HCT116 (cell line): ENCODE data around the gene CRADD. TPM values are rescaled to one million over a fixed set of nuclear protein-coding genes. Genes with fewer than 3 reads are reported as not detected.

Experiments
- ATAC-seq: fragments of 200-7000 bp; cut with Tn5 transposase; 2 replicates; pipeline ENCODE4 v1.9.1; 2020; ENCODE audit warnings: mild to moderate bottlenecking, moderate library complexity
- BruUV-seq: library from RNA; stranded (reverse); fragments of 400-500 nt; replicated peaks from 2 replicates; lab custom pipeline; 2021; lab: Mats Ljungman, UMichigan
- CTCF ChIA-PET: fragments of 300-600 bp; sonication (Branson Sonifier 250); formaldehyde crosslinking; loops from one replicate; lab custom pipeline; 2021; ENCODE audit warnings: antibody characterized with exemption; lab: Charles Lee
- POLR2A ChIA-PET: fragments of 300-600, 350-600 bp; sonication (Branson Sonifier 250); formaldehyde crosslinking; loops from one replicate; lab custom pipeline; 2021; ENCODE audit warnings: antibody characterized with exemption; lab: Charles Lee
- RAD21 ChIA-PET, 2 experiments: fragments of 300-600 bp; sonication (Branson Sonifier 250); formaldehyde crosslinking; loops; one replicate each; lab custom pipeline; 2023; ENCODE audit warnings: low total read pairs in 2 of 2; ENCODE audit not compliant: uncharacterized antibody in 2 of 2, unreplicated experiment in 2 of 2, low non-redundant PET in 1 of 2; lab: Charles Lee
- DNase-seq: peaks from one replicate; pipeline ENCODE4 v3.0.0-alpha.2; 2010; ENCODE audit warnings: low read depth, low spot score
- H2AFZ ChIP-seq: fragments of 200-600 bp; shearing (Covaris generic), sonication (generic); 2 replicates; pipeline ENCODE4 v1.6.1; 2017; ENCODE audit warnings: low read depth, mixed run types, mixed read lengths, antibody characterized with exemption, low read length; ENCODE audit not compliant: poor library complexity, severe bottlenecking
- H3K27ac ChIP-seq: 2 replicates; pipeline ENCODE4 v1.5.1; 2012; ENCODE audit warnings: low read depth, low read length
- H3K27me3 ChIP-seq: fragments of 200-600 bp; sonication (generic); 2 replicates; pipeline ENCODE4 v1.6.1; 2016; ENCODE audit warnings: mixed run types, low read length, mixed read lengths; ENCODE audit not compliant: insufficient read depth
- H3K36me3 ChIP-seq, 2 experiments: fragments of 200-500 bp in 1 of 2; fragments of 200-600 bp in 1 of 2; sonication (Bioruptor generic) in 1 of 2; sonication (generic) in 1 of 2; 2 replicates each; pipeline versions ENCODE4 v1.5.1 to v1.6.1; 2014 to 2016; ENCODE audit warnings: low read length in 2 of 2, inconsistent platforms in 1 of 2, mixed read lengths in 1 of 2, mixed run types in 1 of 2; ENCODE audit not compliant: insufficient read depth in 2 of 2, control insufficient read depth in 1 of 2
- H3K4me1 ChIP-seq, 2 experiments: fragments of 200-600 bp in 1 of 2; sonication (generic) in 1 of 2; 2 replicates each; pipeline versions ENCODE4 v1.5.1 to v1.6.1; 2012 to 2017; ENCODE audit warnings: low read length in 2 of 2, inconsistent platforms in 1 of 2, mild to moderate bottlenecking in 1 of 2, mixed read lengths in 1 of 2, mixed run types in 1 of 2, moderate library complexity in 1 of 2; ENCODE audit not compliant: insufficient read depth in 2 of 2, control insufficient read depth in 1 of 2
- H3K4me2 ChIP-seq: fragments of 200-600 bp; sonication (generic); 2 replicates; pipeline ENCODE4 v1.6.1; 2017; ENCODE audit warnings: mixed run types, low read length, mixed read lengths
- H3K4me3 ChIP-seq, 2 experiments: fragments of 200-600 bp in 1 of 2; sonication (generic) in 1 of 2; replicated peaks in 1 of 2; 2 replicates each; pipeline ENCODE4 v1.5.1; 2011 to 2016; ENCODE audit warnings: low read length in 2 of 2, control low read depth in 1 of 2, low read depth in 1 of 2, mild to moderate bottlenecking in 1 of 2, mixed read lengths in 1 of 2, mixed run types in 1 of 2
- H3K79me2 ChIP-seq: fragments of 200-600 bp; sonication (generic); 2 replicates; pipeline ENCODE4 v1.6.1; 2017; ENCODE audit warnings: mild to moderate bottlenecking, mixed run types, low read length, moderate library complexity, mixed read lengths; ENCODE audit not compliant: insufficient read depth
- H3K9ac ChIP-seq: fragments of 200-600 bp; sonication (generic); 2 replicates; pipeline ENCODE4 v1.6.1; 2016; ENCODE audit warnings: low read length, mixed read lengths
- H3K9me2 ChIP-seq: fragments of 200-600 bp; sonication (generic), shearing (Covaris generic); 2 replicates; pipeline ENCODE4 v1.6.1; 2017; ENCODE audit warnings: mixed run types, mild to moderate bottlenecking, moderate library complexity; ENCODE audit not compliant: insufficient read depth
- H3K9me3 ChIP-seq, 2 experiments: fragments of 200-500 bp in 1 of 2; fragments of 200-600 bp in 1 of 2; sonication (Bioruptor generic) in 1 of 2; sonication (generic) in 1 of 2; 2 replicates each; pipeline ENCODE4 v1.6.1; 2014 to 2017; ENCODE audit warnings: low read length in 2 of 2, mixed read lengths in 2 of 2, inconsistent platforms in 1 of 2, low read depth in 1 of 2, mild to moderate bottlenecking in 1 of 2, mixed run types in 1 of 2, moderate library complexity in 1 of 2; ENCODE audit not compliant: control insufficient read depth in 1 of 2, insufficient read depth in 1 of 2
- H4K20me1 ChIP-seq: fragments of 200-600 bp; sonication (generic), shearing (Covaris generic); 2 replicates; pipeline ENCODE4 v1.6.1; 2017; ENCODE audit warnings: mixed run types, mild to moderate bottlenecking, moderate library complexity; ENCODE audit not compliant: insufficient read depth
- CBX3 ChIP-seq: IDR thresholded peaks from 2 replicates; pipeline ENCODE4 v1.6.1; 2012; ENCODE audit warnings: low read depth
- CTCF ChIP-seq, 3 experiments: fragments of 200-600 bp in 1 of 3; sonication (generic) in 1 of 3; IDR thresholded peaks in 2 of 3; conservative IDR thresholded peaks in 1 of 3; 2 replicates each; pipeline ENCODE4 v1.5.1; 2012 to 2017; ENCODE audit warnings: low read depth in 2 of 3, low read length in 2 of 3, antibody characterized with exemption in 1 of 3, borderline replicate concordance in 1 of 3, control low read depth in 1 of 3, mild to moderate bottlenecking in 1 of 3, mixed read lengths in 1 of 3, mixed run types in 1 of 3, moderate library complexity in 1 of 3; ENCODE audit not compliant: insufficient read depth in 1 of 3
- EZH2 ChIP-seq: fragments of 200-600 bp; sonication (generic); IDR thresholded peaks from 2 replicates; pipeline ENCODE4 v1.6.1; 2017; ENCODE audit warnings: antibody characterized with exemption, mixed run types
- FOSL1 ChIP-seq: IDR thresholded peaks from 2 replicates; pipeline ENCODE4 v1.6.1; 2012; ENCODE audit warnings: low read depth
- JUND ChIP-seq: IDR thresholded peaks from 2 replicates; pipeline ENCODE4 v1.6.1; 2012
- POLR2A ChIP-seq: IDR thresholded peaks from 2 replicates; pipeline ENCODE4 v1.7.0; 2011; ENCODE audit warnings: borderline replicate concordance; ENCODE audit not compliant: insufficient read depth, insufficient read length; ENCODE audit errors: extremely low read depth
- TCF7L2 ChIP-seq: IDR thresholded peaks from 2 replicates; pipeline ENCODE4 v1.7.0; 2011; ENCODE audit warnings: borderline replicate concordance, inconsistent platforms; ENCODE audit not compliant: insufficient read depth, insufficient read length; ENCODE audit errors: extremely low read depth
- intact Hi-C: fragments of 100-400 bp; cut with micrococcal nuclease; formaldehyde crosslinking; loops from 2 replicates; pipeline ENCODE4 v1.10.0; 2022
- total RNA-seq: library from RNA; stranded (reverse); gene quantifications from one replicate; pipeline ENCODE4 v1.2.1, GENCODE V29; 2021; ENCODE audit not compliant: unreplicated experiment
- TF ChIP-seq, protein P1 (sequence below): IDR thresholded peaks from 2 replicates; pipeline ENCODE4 v1.6.1; 2012

Gene CRADD
- total RNA-seq, 1 experiment from 2014 or later: 12.2 TPM

- Histone ChIP-seq H3K27ac (no peak overlapping the region), H2AFZ (no peak overlapping the region), H3K27me3 (no peaks in the 10 kb centered on the region), H3K4me3 (no peak overlapping the region), H3K36me3 (no peaks in the 10 kb centered on the region), H3K9ac (no peak overlapping the region), H3K9me2 (no peaks in the 10 kb centered on the region), H4K20me1 (no peaks in the 10 kb centered on the region), H3K79me2 (no peaks in the 10 kb centered on the region), H3K4me2 (no peak overlapping the region), H3K4me1 (no peaks in the 10 kb centered on the region), H3K9me3 (peaks cover 0 to 6% of the 10 kb centered on the region in 2 experiments; a peak in 1 of 4 replicates)
- ChIA-PET RAD21 (no interaction called here), POLR2A (no interaction called here), CTCF (no interaction called here)
- DNase-seq (no peak), ATAC-seq (no peak)
- TF ChIP-seq EZH2 (no peak), JUND (no peak), CTCF (IDR thresholded peaks at IDR 0.05 in 2 of 3, conservative IDR thresholded peaks at IDR 0.05 in 1 of 3; ENCODE audit: borderline replicate concordance in 1 of 3, insufficient read depth in 1 of 3, low read depth in 2 of 3, low read length in 2 of 3) (no peak), POLR2A (no peak), TCF7L2 (no peak), FOSL1 (no peak), CBX3 (no peak)
- TF ChIP-seq, protein P1, sequence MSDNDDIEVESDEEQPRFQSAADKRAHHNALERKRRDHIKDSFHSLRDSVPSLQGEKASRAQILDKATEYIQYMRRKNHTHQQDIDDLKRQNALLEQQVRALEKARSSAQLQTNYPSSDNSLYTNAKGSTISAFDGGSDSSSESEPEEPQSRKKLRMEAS: no peak
- BruUV-seq: no TSS peak
- intact Hi-C loops: no loop called here
Observed at GRCh38 chr12:93671044-93671443, 6.1 kb upstream of the CRADD start.

GRCh38 chr12:93673084-93673483 lies 4.1 kb upstream of the CRADD start:
- no peak overlapping the region for H3K4me3 ChIP-seq

More at GRCh38 chr12:93673084-93673483, 4.1 kb upstream of the CRADD start:
- H4K20me1 ChIP-seq: no peaks in the 10 kb centered on the region
- POLR2A ChIA-PET: no interaction called here
- H3K9ac ChIP-seq: no peak overlapping the region
- no peak for ATAC-seq
- intact Hi-C loops: no loop called here
- H3K4me2 ChIP-seq: no peak overlapping the region
- TF ChIP-seq FOSL1: no peak
- TF ChIP-seq, protein P1: no peak
- TF ChIP-seq, all 23 proteins: peak for 0
- H3K9me3 ChIP-seq: peaks cover 0 to 6% of the 10 kb centered on the region in 2 experiments; a peak in 1 of 4 replicates
- H3K4me1 ChIP-seq: peaks cover 3 to 10% of the 10 kb centered on the region in 2 experiments; a peak in 2 of 4 replicates
- H2AFZ ChIP-seq: peak overlapping the region; percentile 44
- no TSS peak for BruUV-seq
- CTCF ChIA-PET: no interaction called here
- no peaks in the 10 kb centered on the region for H3K36me3 ChIP-seq
- no peaks in the 10 kb centered on the region for H3K79me2 ChIP-seq
- RAD21 ChIA-PET: no interaction called here
- no peak for DNase-seq
- H3K27ac ChIP-seq: no peak overlapping the region
- H3K27me3 ChIP-seq: no peaks in the 10 kb centered on the region
- no peaks in the 10 kb centered on the region for H3K9me2 ChIP-seq
